Chondrocyte (in vitro differentiated cells): ENCODE measurements around the gene COA8. TPM values are rescaled to one million over a fixed set of nuclear protein-coding genes. Genes with fewer than 3 reads are reported as not detected.
"Not testable (repeated sequence)": the region's sequence is repeated elsewhere in the genome, so short reads cannot be mapped to it uniquely, and the experiment has no call there.

ENCODE experiments used
- DNase-seq: peaks from one replicate; pipeline ENCODE4 v3.0.0; 2021; ENCODE audit warnings: mixed read lengths, low spot score
- H3K27ac Mint-ChIP-seq: one replicate; pipeline ENCODE4 v1.8.0; 2021; ENCODE audit warnings: mild to moderate bottlenecking, moderate library complexity, mixed read lengths; ENCODE audit not compliant: unreplicated experiment
- H3K27me3 Mint-ChIP-seq: 2 replicates; pipeline ENCODE4 v1.8.0; 2021; ENCODE audit warnings: low read depth, mixed read lengths
- H3K36me3 Mint-ChIP-seq: 2 replicates; pipeline ENCODE4 v1.8.0; 2021; ENCODE audit warnings: low read depth, mixed read lengths
- H3K4me1 Mint-ChIP-seq: 2 replicates; pipeline ENCODE4 v1.8.0; 2021; ENCODE audit warnings: low read depth, mild to moderate bottlenecking, mixed read lengths
- H3K4me3 Mint-ChIP-seq: one replicate; pipeline ENCODE4 v1.8.0; 2021; ENCODE audit warnings: mild to moderate bottlenecking, moderate library complexity, mixed read lengths; ENCODE audit not compliant: unreplicated experiment
- H3K9me3 Mint-ChIP-seq: 2 replicates; pipeline ENCODE4 v1.8.0; 2021; ENCODE audit warnings: low read depth, mixed read lengths
- total RNA-seq: library from RNA; stranded (reverse); gene quantifications from 3 replicates; pipeline ENCODE4 v1.2.1, GENCODE V29; 2021
- TF ChIP-seq, protein P1 (sequence below): fragments of 200-600 bp; sonication (generic); IDR thresholded peaks from 2 replicates; pipeline ENCODE4 v1.5.0; 2021; ENCODE audit warnings: antibody characterized with exemption, mild to moderate bottlenecking, moderate library complexity

COA8 gene
- total RNA-seq, 1 donor from 2014 or later = 51.9 TPM

DNA sequence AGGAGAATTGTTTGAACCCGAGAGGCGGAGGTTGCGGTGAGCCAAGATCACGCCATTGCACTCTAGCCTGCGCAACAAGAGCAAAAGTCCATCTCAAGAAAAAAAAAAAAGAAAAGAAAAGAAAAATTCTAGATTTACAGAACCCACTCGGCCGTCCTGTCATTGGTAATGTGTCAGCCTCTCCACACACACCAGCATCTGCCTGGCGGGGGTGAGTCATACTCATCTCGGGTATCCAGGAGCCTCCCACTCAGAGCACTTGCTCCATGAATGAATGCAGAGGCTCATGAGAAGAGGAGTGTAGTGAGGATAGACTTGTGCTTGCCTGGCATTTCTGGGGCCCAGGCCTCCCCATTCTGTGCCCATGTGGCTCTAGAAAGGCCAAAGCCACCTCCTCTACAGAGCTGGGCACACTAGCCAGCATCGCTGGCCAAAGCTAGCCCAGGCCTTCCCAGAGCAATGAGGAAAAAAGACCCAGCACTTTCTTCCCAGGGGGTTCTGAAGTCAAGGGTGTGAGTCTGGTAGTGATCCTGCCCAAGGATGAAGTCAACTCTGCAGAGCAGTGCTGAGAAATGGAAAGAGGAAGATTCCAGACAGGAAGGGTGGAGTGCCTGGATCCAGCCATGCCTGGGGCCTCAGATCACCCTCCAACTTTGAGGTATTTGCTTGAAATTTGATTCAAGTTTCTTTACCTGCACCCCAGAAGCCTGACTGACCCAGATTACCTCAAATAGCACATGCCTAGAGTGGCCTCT lies 35.0 kb downstream of the COA8 start:
- TF ChIP-seq, protein P1, sequence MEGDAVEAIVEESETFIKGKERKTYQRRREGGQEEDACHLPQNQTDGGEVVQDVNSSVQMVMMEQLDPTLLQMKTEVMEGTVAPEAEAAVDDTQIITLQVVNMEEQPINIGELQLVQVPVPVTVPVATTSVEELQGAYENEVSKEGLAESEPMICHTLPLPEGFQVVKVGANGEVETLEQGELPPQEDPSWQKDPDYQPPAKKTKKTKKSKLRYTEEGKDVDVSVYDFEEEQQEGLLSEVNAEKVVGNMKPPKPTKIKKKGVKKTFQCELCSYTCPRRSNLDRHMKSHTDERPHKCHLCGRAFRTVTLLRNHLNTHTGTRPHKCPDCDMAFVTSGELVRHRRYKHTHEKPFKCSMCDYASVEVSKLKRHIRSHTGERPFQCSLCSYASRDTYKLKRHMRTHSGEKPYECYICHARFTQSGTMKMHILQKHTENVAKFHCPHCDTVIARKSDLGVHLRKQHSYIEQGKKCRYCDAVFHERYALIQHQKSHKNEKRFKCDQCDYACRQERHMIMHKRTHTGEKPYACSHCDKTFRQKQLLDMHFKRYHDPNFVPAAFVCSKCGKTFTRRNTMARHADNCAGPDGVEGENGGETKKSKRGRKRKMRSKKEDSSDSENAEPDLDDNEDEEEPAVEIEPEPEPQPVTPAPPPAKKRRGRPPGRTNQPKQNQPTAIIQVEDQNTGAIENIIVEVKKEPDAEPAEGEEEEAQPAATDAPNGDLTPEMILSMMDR = no peak
- H3K4me1 Mint-ChIP-seq = peaks cover 26% of the 10 kb centered on the region
- no peaks in the 10 kb centered on the region for H3K36me3 Mint-ChIP-seq
- DNase-seq = no peak
- H3K27me3 Mint-ChIP-seq = no peaks in the 10 kb centered on the region
- no peak overlapping the region for H3K4me3 Mint-ChIP-seq
- peak overlapping the region; percentile 68 for H3K27ac Mint-ChIP-seq
- no peaks in the 10 kb centered on the region for H3K9me3 Mint-ChIP-seq

DNA sequence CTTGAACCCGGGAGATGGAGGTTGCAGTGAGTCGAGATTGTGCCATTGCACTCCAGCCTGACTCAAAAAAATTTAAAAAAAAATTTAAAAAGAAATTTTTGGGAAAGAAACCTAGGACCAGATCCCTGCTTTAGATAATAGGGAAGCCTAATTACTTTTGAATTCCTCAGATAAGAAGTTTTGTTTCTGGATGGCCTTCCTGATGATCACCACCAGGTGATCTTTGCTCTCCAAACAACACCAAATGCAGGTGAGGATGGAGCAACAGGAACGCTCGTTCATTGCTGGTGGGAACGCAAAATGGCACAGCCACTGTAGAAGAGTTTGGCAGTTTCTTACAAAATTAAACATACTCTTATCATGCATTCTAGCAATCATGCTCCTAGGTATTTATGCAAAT lies 37.7 kb downstream of the COA8 start:
- DNase-seq = no peak
- Mint-ChIP-seq H3K4me1 (peaks cover 11% of the 10 kb centered on the region), H3K36me3 (no peaks in the 10 kb centered on the region), H3K9me3 (no peaks in the 10 kb centered on the region), H3K4me3 (no peak overlapping the region), H3K27me3 (no peaks in the 10 kb centered on the region), H3K27ac (no peak overlapping the region)
- TF ChIP-seq, protein P1 = no peak

DNA sequence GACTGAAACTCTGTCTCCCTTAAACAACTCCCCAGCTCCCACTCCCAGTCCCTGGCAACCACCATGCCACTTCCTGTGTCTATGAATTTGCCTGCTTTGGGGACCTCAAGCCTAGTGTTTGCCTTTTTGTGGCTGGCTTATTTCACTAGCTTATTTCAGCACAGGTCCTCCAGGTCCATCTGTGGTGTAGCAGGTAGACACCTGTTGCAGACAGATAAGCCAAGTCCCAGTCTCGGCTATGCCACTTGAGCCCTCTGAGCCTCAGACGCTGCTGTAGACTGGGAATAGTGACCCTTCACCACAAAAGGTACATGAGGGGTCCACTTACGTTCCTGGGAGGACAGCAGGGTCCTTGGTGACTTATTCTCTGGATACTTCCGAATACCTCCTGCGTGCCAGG lies 41.9 kb downstream of the COA8 start:
- no peak for DNase-seq
- no peak overlapping the region for H3K27ac Mint-ChIP-seq
- H3K4me3 Mint-ChIP-seq = no peak overlapping the region
- H3K9me3 Mint-ChIP-seq = no peaks in the 10 kb centered on the region
- H3K4me1 Mint-ChIP-seq = peaks cover 19% of the 10 kb centered on the region
- TF ChIP-seq, protein P1 = no peak
- no peaks in the 10 kb centered on the region for H3K27me3 Mint-ChIP-seq
- H3K36me3 Mint-ChIP-seq = no peaks in the 10 kb centered on the region

DNA sequence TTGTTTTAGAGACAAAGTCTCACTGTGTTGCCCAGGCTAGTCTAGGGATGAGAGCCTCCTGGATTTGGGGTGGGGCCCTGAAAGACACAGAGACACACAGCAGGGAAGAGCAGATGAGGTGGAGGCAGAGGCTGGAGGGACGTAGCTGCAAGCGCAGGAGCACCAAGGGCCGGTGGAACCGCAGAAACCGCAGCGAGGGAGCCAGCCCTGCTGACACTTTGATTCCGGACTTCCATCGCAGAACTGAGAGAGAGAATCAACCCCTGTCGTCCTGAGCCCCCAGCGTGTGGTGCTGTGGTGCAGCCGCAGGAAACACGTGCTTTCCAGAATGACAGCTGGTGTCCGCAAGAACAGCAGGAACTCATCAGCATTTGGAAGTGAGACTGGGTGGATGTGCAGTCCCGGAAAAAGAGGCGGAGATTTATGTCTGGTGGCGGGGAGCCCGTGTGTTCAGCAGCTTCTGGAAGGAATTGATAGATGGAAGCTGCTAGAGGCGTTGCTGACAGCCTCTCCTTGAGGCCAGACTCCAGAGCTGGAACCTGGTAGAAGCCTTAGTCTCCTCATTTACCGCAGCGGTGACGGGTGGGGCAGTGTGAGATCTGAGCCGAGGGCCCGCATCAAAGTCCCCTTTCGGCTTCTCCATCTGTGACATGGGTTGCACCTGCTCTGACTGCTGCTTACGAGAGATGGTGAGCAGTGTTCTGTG lies 44.4 kb downstream of the COA8 start:
- H3K36me3 Mint-ChIP-seq = peaks cover 5% of the 10 kb centered on the region
- peaks cover 19% of the 10 kb centered on the region for H3K4me1 Mint-ChIP-seq
- no peak for DNase-seq
- peak overlapping the region; percentile 78 for H3K27ac Mint-ChIP-seq
- H3K4me3 Mint-ChIP-seq = peak overlapping the region; percentile 56
- TF ChIP-seq, protein P1 = peak; percentile 71
- H3K27me3 Mint-ChIP-seq = no peaks in the 10 kb centered on the region
- peaks cover 7% of the 10 kb centered on the region for H3K9me3 Mint-ChIP-seq

DNA sequence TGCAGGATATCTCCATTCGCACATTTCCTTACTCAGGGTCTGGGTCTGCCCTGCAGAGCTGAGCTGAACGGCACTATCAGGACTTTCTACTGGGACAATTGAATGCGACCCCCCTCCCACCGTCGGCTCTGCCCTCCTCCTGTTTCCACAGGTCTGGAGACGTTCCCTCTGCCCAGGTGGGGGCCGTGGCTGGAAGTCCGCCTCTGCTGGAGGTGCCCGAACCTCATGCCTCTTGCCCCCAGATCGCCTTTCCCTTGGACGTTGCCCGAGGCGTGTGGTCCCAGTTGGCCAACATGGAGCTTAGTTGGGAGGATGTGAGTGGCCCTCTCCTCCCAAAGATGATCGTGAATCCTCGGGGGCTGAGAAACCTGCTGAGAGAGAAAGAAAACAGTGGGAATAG lies 45.1 kb downstream of the COA8 start:
- TF ChIP-seq, protein P1 = no peak
- H3K27ac Mint-ChIP-seq = no peak overlapping the region
- H3K36me3 Mint-ChIP-seq = peaks cover 5% of the 10 kb centered on the region
- H3K27me3 Mint-ChIP-seq = no peaks in the 10 kb centered on the region
- DNase-seq = no peak
- H3K4me3 Mint-ChIP-seq = no peak overlapping the region
- peaks cover 19% of the 10 kb centered on the region for H3K4me1 Mint-ChIP-seq
- peaks cover 7% of the 10 kb centered on the region for H3K9me3 Mint-ChIP-seq

DNA sequence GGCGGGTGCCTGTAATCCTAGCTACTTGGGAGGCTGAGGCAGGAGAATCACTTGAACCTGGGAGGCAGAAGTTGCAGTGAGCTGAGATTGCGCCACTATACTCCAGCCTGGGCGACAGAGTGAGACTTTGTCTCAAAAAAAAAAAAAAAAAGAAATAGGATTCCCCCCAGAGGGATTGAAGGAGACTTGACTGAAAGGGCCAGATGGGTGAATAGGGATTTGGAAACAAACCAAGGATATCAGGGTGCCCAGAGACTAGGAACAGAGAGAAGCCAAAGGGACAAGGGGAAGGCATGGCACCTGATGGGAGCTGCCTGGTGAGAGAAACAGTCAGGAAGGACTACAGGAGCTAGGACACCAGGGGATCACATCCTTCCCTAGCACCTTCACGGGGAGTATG lies 46.3 kb downstream of the COA8 start:
- not testable (repeated sequence) for H3K9me3 Mint-ChIP-seq

More for the DNA sequence above, 46.3 kb downstream of the COA8 start:
- H3K4me3 Mint-ChIP-seq, H3K36me3 Mint-ChIP-seq, DNase-seq, H3K27me3 Mint-ChIP-seq: not testable (repeated sequence)
- peaks cover 19% of the 10 kb centered on the region for H3K4me1 Mint-ChIP-seq
- H3K27ac Mint-ChIP-seq = peak overlapping the region; percentile 32
